Activated CD4-positive, alpha-beta T cell treated with anti-CD3 and anti-CD28 coated beads, Interleukin-2, Interleukin-6, amounts not matched to agents 100 ng/mL and 50 ng/mL, durations not matched to agents 16 hours and 8 hours (primary cell): ENCODE results near the gene GEN1.

Experiments
- DNase-seq: peaks from one replicate; pipeline ENCODE4 v3.0.0-alpha.2; 2020

The GEN1 gene

DNA sequence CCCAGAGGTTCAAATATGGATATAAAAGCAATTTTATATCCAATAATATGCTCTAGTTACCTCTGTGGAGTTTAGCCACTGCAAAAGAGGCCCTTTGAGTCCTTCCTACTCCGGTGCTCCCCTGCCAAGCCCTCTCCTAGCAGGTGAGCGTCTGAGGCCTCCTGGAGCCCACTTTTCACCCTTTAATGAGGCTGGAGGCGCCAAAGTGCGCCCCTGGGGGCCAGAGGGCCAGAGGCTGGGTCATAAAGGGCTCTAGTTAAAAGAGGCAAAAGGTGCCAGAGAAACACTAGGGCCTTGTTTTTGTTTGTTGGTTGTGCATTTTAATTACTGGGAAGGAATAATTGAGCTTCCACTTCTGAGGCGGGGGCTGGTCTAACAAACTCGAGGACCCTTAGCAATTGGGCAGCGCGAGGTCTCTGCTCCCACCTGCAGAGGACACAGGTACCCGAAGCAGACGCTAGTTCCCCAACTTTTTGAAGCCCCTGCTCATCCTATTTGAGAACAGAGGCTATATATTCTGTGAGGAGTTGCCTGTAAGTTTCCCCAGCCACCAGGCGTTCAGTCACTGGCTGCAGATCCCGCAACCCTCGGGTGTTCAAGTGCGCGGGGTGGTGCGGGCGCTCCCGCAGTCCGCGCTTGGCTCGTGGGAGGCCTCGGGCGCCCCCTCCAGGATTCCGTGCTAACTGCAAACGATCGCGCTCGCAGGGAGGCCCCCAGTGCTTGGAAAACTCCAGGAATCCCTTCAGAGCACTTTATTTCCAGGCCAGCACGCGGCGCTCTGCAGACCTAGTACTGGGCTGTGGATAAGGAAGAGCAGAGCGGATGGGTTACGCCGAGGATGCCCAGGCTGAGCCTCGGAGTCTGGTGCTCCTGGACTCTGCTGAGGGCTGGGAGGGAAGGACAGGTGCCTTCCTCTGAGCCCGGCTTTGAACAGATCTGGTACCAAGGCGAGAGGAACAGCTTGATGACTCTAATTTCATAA, 76.4 kb downstream of the GEN1 start:
- DNase-seq, result peak; percentile 57

DNA sequence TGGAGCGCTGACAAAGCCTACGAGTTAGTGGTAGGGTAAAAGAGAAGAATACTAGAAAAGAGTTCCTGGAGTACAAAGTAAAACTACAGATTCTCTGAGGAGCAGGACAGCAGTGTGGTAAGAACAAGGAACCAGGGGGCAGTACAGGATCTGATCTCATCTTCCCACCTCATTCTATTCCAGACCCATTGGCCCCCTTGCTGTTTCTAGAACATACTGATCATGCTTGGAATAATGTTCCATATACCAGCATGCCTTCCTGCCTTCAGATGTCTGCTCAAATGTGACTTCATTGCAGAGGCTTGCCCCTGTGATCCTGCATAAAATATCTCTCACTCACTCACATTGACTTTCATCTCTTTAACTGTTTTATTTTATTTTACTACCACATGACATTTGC, 81.6 kb downstream of the GEN1 start:
- DNase-seq, result no peak
